GM20000 (cell line): ENCODE results near the gene COMP.

Experiments
- DNase-seq: peaks from one replicate; pipeline ENCODE4 v3.0.0; 2012; ENCODE audit warnings: low spot score
- CTCF ChIP-seq: IDR thresholded peaks from 2 replicates; pipeline ENCODE4 v1.5.1; 2012; ENCODE audit warnings: mild to moderate bottlenecking, control low read depth; ENCODE audit errors: extremely low read depth, missing control alignments

The COMP gene

GRCh38 chr19:18771328-18772242 lies 19.5 kb downstream of the COMP start:
- no peak for TF ChIP-seq CTCF
- DNase-seq, result peak; percentile 62

GRCh38 chr19:18770663-18771327 lies 20.3 kb downstream of the COMP start:
- DNase-seq, result no peak
- TF ChIP-seq CTCF, result no peak

- TF ChIP-seq CTCF, result no peak
- no peak for DNase-seq
These were observed 21.0 kb downstream of the COMP start for GRCh38 chr19:18769989-18770528.

- no peak for DNase-seq
- TF ChIP-seq CTCF, result no peak
These were observed 21.9 kb downstream of the COMP start for GRCh38 chr19:18768997-18769891.

GRCh38 chr19:18768046-18768771 lies 22.9 kb downstream of the COMP start:
- DNase-seq, result no peak
- TF ChIP-seq CTCF, result no peak

GRCh38 chr19:18765224-18765623 lies 25.9 kb downstream of the COMP start:
- DNase-seq, result no peak
- no peak for TF ChIP-seq CTCF
